Neural cell (in vitro differentiated cells): ENCODE results near the gene ADCK2.

Experiments used
- EP300 ChIP-seq: fragments of 450-650 bp; conservative IDR thresholded peaks from 2 replicates; pipeline ENCODE4 v1.6.1; 2014; ENCODE audit warnings: antibody characterized with exemption, mild to moderate bottlenecking, moderate library complexity; ENCODE audit not compliant: poor library complexity, severe bottlenecking
- EZH2 ChIP-seq: fragments of 200-600, 300-800 bp; shearing (Covaris generic), sonication (generic); IDR thresholded peaks from 2 replicates; pipeline ENCODE4 v1.6.1; 2014; ENCODE audit warnings: antibody characterized with exemption, low read length, borderline replicate concordance, mild to moderate bottlenecking; ENCODE audit not compliant: insufficient read depth, poor library complexity, severe bottlenecking
- MXI1 ChIP-seq: fragments of 450-650 bp; conservative IDR thresholded peaks from 2 replicates; pipeline ENCODE4 v1.6.1; 2014; ENCODE audit warnings: antibody characterized with exemption, mild to moderate bottlenecking; ENCODE audit not compliant: poor library complexity, severe bottlenecking
- RAD21 ChIP-seq: fragments of 450-650 bp; conservative IDR thresholded peaks from 2 replicates; pipeline ENCODE4 v1.6.1; 2014; ENCODE audit warnings: antibody characterized with exemption, mild to moderate bottlenecking, moderate library complexity
- SMC3 ChIP-seq: fragments of 450-650 bp; conservative IDR thresholded peaks from 2 replicates; pipeline ENCODE4 v1.6.1; 2014; ENCODE audit warnings: antibody characterized with exemption, mild to moderate bottlenecking, moderate library complexity; ENCODE audit not compliant: poor library complexity
- TF ChIP-seq, protein P1 (sequence below): fragments of 450-650 bp; IDR thresholded peaks from 2 replicates; pipeline ENCODE4 v1.5.1; 2014; ENCODE audit warnings: antibody characterized with exemption, mild to moderate bottlenecking, moderate library complexity; ENCODE audit not compliant: poor library complexity, severe bottlenecking

- no peak for TF ChIP-seq MXI1
- TF ChIP-seq, protein P1, sequence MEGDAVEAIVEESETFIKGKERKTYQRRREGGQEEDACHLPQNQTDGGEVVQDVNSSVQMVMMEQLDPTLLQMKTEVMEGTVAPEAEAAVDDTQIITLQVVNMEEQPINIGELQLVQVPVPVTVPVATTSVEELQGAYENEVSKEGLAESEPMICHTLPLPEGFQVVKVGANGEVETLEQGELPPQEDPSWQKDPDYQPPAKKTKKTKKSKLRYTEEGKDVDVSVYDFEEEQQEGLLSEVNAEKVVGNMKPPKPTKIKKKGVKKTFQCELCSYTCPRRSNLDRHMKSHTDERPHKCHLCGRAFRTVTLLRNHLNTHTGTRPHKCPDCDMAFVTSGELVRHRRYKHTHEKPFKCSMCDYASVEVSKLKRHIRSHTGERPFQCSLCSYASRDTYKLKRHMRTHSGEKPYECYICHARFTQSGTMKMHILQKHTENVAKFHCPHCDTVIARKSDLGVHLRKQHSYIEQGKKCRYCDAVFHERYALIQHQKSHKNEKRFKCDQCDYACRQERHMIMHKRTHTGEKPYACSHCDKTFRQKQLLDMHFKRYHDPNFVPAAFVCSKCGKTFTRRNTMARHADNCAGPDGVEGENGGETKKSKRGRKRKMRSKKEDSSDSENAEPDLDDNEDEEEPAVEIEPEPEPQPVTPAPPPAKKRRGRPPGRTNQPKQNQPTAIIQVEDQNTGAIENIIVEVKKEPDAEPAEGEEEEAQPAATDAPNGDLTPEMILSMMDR = no peak
- TF ChIP-seq EP300 = no peak
- no peak for TF ChIP-seq RAD21
- TF ChIP-seq EZH2 = no peak
- TF ChIP-seq SMC3 = no peak
These were observed 15.9 kb upstream of the ADCK2 start for GRCh38 chr7:140656548-140657515.
